Left renal cortex interstitium (tissue), 4 donors: Measurements from ENCODE around the gene THOP1. TPM values are rescaled to one million over a fixed set of nuclear protein-coding genes. Genes with fewer than 3 reads are reported as not detected.
"Not testable (repeated sequence)": the region's sequence is repeated elsewhere in the genome, so short reads cannot be mapped to it uniquely, and the experiment has no call there.

ENCODE experiments used
- DNase-seq, 4 donors: peaks; one replicate each; pipeline ENCODE4 v3.0.0-alpha.2; 2013; ENCODE audit warnings: low read depth in 4 of 4, low spot score in 2 of 4, missing footprints in 1 of 4
- polyA plus RNA-seq, 4 donors: library from polyadenylated mRNA; unstranded; fragments of 120-200 nt; gene quantifications; one replicate each; pipeline ENCODE4 v1.2.1, GENCODE V29; 2013; ENCODE audit not compliant: insufficient read length in 4 of 4

Gene THOP1
- polyA plus RNA-seq, 4 donors, result 39.5 to 66.8 (median 53.9) TPM

- no peak for DNase-seq
Measured at GRCh38 chr19:2779121-2779740, 6.1 kb upstream of the THOP1 start.

GRCh38 chr19:2780284-2780683 lies 5.0 kb upstream of the THOP1 start:
- DNase-seq, result no peak

DNA sequence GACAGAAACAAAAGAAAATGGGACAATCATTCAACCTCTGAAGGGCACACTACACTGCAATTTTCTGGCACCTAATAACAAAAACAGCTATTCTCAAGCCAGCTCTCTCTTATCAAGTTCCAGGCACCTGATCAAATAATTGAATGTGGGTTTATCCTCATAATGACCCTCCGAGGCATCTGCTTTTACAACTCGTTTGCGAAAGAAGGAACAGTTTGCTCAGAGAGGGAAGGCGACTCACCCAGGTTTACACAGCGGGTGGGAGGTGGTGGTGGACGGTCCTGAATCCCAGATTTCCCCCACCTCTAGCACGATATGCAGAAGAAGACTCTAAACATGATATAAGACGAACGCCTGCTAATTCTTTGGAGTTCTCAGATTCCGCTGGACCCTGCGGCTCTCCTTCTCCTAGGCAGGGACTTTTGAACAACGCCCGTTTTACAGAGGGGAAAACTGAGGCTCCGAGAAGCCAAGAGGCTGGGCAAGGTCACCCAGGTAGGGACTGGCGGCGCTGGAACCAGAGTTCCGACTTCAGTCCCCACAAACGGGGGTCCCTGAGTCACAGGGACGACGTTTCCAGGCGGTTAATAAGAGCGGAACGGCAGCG lies 2.9 kb upstream of the THOP1 start:
- no peak for DNase-seq

DNA sequence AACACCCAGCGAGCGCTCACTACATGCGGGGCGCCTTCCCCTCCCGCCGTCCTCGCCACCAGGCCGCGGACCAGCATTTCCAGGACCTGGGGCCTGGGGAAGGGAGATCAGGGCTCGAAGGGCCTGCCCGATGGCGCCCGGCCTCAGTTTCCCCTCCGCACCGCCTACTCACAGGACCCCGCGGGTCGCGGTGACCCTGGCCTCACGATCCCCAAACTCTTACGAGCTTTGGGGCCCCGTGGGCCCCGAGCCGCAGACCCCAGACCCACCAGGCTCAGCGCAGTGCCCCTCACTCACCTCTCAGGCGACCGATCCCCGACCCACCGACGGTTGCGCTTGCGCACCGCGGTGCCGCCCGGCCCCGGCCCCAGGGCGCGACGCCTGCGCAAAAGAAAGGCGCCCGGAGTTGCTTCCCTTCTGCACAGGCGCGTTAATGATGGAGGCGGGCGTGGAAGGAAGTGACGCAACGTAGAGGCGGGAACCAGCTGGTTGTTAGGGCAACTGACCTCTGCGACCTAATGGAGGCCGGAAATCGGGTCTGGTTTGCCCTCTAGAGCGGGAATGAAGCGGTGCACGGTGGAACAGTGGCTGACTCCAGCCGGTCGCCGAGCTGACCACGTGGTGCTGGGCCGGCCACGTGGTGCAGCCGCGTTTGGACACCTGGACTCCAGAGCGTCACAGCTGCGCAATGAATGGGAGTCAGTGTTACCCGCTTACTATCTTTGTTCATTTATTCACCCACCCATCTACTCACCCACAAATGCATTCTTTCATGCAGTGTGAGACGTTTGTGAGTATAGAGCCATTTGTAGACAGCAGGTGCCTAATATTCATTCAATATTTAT lies 2.1 kb upstream of the THOP1 start, which contains the start of gene SGTA:
Gene SGTA, minus strand, starts transcription at position 338 of the 845 bp plus-strand sequence. CDS start 14,205 bp downstream, outside the sequence.
- DNase-seq, result peak; percentile 93 to 99 (median 97)

DNA sequence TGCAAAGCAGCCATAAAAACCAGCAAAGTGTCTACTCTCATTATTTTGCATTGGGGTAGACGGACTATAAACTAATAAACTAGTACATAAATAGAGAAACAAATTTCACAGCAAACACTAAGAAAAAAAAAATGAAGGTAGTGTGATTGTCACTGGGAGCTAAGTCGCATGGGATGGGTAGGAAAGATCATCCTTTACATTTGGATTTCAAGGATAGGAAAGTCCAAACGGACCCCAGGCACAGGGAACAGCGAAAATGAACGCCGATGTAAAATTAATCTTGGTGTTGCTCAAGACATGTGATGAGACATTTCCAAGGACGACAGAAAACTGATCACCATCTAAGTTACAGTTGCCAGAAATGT lies 1.5 kb upstream of the THOP1 start:
- no peak for DNase-seq

DNA sequence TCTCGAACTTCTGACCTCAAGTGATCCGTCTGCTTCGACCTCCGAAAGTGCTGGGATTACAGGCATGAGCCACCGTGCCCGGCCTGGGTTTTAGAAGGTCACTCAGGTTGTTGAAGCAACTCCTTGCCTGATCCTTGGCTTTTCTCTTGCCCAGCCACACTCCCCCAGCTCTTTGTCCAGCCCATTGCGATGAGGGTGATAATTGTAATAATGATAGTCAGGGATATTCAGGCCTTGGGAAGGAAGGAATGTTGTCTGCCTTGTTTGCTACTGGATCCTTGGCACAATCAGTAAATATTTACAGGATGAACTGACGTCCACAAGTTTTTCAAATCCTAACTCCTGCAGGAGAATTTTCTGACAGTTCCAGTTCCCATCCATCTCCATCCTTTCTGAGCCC lies 1.8 kb downstream of the THOP1 start:
- DNase-seq, result no peak

GRCh38 chr19:2788237-2788636 lies 2.9 kb downstream of the THOP1 start:
- DNase-seq, result no peak

GRCh38 chr19:2790194-2790556 lies 4.9 kb downstream of the THOP1 start:
- DNase-seq, result no peak

DNA sequence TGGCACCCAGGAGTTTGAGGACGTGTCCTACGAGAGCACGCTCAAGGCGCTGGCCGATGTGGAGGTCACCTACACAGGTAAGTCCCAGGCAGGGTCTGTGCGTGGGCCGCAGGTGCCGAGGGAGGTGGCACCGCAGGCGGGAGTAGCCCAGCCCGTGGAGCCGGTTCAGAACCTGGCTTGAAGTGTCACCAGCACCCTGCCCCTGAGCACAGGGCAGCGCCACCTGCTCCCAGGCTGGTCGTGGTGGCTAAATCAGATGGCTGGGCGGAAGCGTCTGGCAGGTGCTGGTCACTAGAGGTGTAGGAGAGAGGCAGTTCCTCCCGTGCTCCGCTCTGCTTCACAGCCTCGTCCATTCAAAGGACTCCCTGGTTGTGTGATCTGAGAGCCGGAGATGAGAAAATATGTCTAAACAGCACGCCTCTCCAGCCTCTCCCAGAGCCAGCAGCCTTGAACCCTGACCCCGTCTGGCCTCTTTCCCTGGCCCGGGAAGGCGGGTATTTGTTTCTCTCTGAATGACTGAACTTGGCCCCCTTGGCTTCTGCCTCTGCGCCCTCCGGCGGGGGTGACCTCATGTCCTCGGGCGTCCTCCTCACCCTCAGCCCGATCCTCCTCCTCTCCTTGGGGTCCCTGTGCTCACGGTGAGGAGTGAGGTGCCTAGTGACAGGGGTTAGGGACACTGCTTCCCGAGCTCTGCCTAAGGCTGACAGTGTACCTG lies 5.4 kb downstream of the THOP1 start:
- no peak for DNase-seq

GRCh38 chr19:2791440-2791839 lies 6.1 kb downstream of the THOP1 start:
- no peak for DNase-seq

- no peak for DNase-seq
Measured at GRCh38 chr19:2791876-2792275, 6.6 kb downstream of the THOP1 start.

DNA sequence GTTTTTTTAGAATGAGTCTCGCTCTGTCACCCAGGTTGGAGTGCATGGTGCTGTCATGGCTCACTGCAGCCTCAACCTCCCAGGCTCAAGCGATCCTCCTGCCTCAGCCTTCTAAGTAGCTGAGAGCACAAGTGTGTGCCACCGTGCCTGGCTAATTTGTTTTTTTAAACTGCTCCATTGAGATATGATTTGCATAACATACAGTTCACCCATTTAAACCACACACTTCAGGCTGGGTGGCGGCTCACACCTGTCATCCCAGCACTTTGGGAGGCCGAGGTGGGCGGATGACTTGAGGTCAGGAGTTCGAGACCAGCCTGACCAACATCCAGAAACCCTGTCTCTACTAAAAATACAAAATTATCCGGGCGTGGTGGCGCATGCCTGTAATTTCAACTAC lies 7.4 kb downstream of the THOP1 start:
- not testable (repeated sequence) for DNase-seq

DNA sequence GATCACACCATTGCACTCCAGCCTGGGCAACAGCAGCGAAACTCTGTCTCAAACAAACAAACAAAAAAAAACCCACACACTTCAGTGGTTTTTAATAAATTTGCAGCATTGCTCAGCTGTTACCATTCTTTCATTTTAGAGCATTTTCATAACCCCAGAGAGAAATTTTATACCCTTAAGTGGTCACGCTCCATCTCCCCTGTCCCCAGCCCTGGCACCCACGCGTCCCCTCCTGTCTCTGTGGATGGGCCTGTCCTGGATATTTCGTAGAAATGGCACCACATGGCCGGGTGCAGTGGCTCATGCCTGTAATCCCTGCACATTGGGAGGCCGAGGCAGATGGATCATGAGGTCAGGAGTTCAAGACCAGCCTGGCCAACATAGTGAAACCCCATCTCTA lies 7.8 kb downstream of the THOP1 start:
- no peak for DNase-seq

- DNase-seq, result no peak
Measured at GRCh38 chr19:2793577-2793976, 8.3 kb downstream of the THOP1 start.

DNA sequence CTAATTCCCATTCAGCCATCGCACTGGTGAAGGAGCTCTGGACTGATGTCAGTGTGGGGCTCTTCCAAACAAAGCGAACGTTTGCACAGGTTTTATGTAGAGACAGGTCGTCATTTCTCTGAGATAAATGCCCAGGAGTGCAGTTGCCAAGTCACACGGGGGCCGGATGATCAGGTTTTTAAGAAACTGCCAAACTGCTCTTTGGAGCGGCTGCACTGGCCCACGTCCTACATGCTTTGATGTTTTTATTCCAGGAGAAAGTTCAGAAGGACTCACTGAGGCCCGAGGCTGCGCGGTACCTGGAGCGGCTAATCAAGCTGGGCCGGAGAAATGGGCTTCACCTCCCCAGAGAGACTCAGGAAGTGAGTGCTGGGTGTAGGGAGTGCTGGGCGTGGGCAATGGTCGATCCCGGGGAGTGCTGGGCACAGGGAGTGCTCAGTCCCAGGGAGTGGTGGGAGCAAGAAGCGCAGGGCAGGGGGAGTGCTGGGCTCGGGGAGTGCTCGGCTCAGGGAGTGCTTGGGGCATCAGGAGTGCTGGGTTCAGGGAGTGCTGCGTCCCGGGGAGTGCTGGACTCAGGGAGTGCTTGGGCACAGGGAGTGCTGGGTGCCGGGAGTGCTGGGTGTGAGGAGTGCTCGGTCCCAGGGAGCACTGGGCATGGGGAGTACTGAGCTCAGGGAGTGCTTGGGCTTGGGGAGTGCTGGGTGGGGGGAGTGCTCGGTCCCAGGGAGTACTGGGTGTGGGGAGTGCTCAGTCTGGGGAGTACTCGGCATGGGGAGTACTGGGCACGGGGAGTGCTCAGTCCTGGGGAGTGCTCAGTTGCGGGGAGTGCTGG lies 10.7 kb downstream of the THOP1 start:
- DNase-seq, result no peak

DNA sequence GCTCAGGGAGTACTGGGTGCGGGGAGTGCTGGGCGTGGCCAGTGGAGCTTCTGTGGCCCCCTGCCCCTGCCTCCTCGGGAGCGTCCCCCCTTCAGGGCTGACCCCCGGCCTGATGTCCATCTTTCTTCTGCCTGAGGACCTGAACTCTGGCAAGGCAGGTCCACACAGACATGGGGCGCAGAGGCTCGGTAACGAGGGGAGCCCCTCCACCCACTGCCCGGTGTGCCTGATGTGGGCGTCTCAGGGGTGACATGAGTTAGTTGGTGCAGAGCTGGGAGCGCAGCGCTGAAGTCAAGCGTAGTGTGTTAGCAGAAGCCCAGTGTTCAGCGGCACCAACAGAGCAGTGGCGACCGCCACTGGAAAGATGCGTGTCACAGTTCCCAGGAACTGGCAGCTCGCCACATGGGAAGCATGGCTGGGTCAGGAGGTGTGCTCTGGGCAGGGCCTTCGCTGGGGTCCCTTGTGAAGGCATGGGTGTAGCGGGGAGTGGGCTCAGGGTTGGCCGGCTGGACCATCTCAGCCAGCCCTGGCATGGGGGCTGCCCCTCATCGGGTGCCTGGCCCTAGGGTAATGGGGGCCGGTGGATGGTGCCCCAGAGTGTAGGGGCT lies 11.5 kb downstream of the THOP1 start:
- DNase-seq, result no peak

- DNase-seq, result no peak
Measured at GRCh38 chr19:2797280-2797679, 12.0 kb downstream of the THOP1 start.

GRCh38 chr19:2798158-2798685 lies 12.9 kb downstream of the THOP1 start:
- no peak for DNase-seq

DNA sequence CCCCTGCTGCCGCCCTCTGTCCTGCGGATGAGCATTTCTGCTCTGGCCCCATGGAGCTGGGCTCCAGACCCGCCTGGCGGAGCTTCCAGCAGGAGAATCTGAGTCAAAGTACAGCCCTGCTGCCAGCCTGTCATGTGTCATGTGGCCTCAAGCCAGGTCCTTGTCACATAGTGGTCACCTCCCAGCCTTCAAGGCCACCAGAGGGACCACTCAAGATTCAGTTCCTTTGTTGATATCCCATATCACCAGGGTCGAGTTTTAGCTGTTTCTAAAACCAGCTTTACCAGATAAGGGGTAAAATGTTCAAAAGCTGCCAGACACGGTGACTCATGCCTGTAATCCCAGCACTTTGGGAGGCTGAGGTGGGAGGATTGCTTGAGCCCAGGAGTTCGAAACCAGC lies 13.4 kb downstream of the THOP1 start:
- no peak for DNase-seq
